Measurements from ENCODE around the gene PDE3A.

PDE3A gene

DNA sequence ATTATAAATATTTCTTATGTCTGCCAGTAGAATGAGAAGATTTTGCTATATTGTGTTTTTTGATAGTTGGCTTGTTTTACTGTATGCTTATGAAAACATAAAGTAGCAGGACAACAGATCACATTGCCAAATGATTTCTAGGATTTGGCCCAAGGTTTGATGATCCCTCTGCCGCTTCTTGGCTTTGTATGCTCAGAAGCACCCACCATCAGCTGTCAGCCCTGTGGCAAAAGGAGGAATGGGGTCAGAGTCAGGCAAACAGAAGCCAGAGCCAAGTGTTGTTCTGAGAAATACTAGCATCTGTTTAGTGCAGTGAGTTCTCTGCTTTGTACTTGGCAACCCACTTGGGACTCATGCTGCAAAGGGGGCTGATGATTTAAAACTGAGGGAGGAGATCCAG lies 152.2 kb downstream of the PDE3A start:
- H3K27me3 ChIP-seq (ENCODE audit: insufficient read depth, poor library complexity, severe bottlenecking): no peaks in the 10 kb centered on the region
- no peaks in the 10 kb centered on the region for H3K4me1 ChIP-seq (ENCODE audit: insufficient read depth, poor library complexity, severe bottlenecking)
- DNase-seq (ENCODE audit: low spot score) (no peak), ATAC-seq (ENCODE audit: low read depth) (no peak)
- TF ChIP-seq, protein P1, sequence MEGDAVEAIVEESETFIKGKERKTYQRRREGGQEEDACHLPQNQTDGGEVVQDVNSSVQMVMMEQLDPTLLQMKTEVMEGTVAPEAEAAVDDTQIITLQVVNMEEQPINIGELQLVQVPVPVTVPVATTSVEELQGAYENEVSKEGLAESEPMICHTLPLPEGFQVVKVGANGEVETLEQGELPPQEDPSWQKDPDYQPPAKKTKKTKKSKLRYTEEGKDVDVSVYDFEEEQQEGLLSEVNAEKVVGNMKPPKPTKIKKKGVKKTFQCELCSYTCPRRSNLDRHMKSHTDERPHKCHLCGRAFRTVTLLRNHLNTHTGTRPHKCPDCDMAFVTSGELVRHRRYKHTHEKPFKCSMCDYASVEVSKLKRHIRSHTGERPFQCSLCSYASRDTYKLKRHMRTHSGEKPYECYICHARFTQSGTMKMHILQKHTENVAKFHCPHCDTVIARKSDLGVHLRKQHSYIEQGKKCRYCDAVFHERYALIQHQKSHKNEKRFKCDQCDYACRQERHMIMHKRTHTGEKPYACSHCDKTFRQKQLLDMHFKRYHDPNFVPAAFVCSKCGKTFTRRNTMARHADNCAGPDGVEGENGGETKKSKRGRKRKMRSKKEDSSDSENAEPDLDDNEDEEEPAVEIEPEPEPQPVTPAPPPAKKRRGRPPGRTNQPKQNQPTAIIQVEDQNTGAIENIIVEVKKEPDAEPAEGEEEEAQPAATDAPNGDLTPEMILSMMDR (IDR thresholded peaks at IDR 0.05; ENCODE audit: poor library complexity, severe bottlenecking): no peak
- no peak overlapping the region for H3K27ac ChIP-seq (ENCODE audit: poor library complexity, severe bottlenecking)
- no peaks in the 10 kb centered on the region for H3K36me3 ChIP-seq (ENCODE audit: low read depth)
- H3K9me3 ChIP-seq (ENCODE audit: severe bottlenecking): no peaks in the 10 kb centered on the region
- no peak overlapping the region for H3K4me3 ChIP-seq (ENCODE audit: severe bottlenecking)

DNA sequence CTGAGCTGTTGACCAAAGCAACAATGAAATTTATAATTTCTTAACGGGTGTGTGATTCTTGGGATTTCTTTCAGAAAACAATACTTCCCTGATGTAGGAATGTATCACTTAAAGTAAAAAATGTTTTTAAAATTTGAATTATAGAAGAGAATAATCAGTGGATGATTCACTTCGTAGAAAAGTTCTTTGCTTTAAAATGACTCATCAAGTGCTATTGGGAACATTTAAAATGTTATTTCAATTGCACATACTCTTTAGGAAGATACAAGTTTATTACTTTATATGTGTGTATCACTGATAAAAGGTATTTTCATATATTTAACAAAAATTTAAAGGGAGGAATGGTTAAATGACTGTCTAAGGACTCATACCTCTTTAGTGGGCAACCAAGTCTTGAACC lies 155.3 kb downstream of the PDE3A start:
- Histone ChIP-seq H3K27ac (ENCODE audit: poor library complexity, severe bottlenecking) (no peak overlapping the region), H3K36me3 (ENCODE audit: low read depth) (no peaks in the 10 kb centered on the region)

DNA sequence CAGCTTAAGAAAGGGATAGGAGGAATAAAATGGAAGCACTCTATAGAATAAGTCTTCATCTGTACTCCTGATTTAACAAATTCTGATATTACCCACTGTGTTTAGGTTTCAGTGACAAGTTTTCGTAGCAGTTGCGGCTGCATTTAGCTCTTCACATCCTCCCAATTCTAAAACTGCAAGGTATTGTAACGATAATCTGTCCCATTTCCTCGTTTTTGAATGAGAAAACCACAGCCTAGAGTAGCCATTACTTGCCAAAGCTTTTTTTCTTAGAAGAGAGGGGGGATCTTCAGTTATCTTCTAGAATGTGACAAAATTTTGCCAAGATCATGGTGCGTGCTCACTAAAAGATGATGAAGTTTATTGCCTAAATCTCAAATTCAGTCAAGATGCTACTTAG lies 155.8 kb downstream of the PDE3A start:
- Histone ChIP-seq H3K4me1 (ENCODE audit: insufficient read depth, poor library complexity, severe bottlenecking) (no peaks in the 10 kb centered on the region), H3K27me3 (ENCODE audit: insufficient read depth, poor library complexity, severe bottlenecking) (no peaks in the 10 kb centered on the region), H3K4me3 (ENCODE audit: severe bottlenecking) (no peak overlapping the region), H3K36me3 (ENCODE audit: low read depth) (no peaks in the 10 kb centered on the region), H3K27ac (ENCODE audit: poor library complexity, severe bottlenecking) (no peak overlapping the region), H3K9me3 (ENCODE audit: severe bottlenecking) (no peaks in the 10 kb centered on the region)
- DNase-seq (ENCODE audit: low spot score): no peak
- TF ChIP-seq, protein P1 (IDR thresholded peaks at IDR 0.05; ENCODE audit: poor library complexity, severe bottlenecking): no peak
- ATAC-seq (ENCODE audit: low read depth): no peak

More for the DNA sequence above, 155.3 kb downstream of the PDE3A start:
- H3K4me3 ChIP-seq (ENCODE audit: severe bottlenecking): no peak overlapping the region
- no peaks in the 10 kb centered on the region for H3K4me1 ChIP-seq (ENCODE audit: insufficient read depth, poor library complexity, severe bottlenecking)
- DNase-seq (ENCODE audit: low spot score) (no peak), ATAC-seq (ENCODE audit: low read depth) (no peak)
- no peaks in the 10 kb centered on the region for H3K27me3 ChIP-seq (ENCODE audit: insufficient read depth, poor library complexity, severe bottlenecking)
- TF ChIP-seq, protein P1 (IDR thresholded peaks at IDR 0.05; ENCODE audit: poor library complexity, severe bottlenecking): no peak
- no peaks in the 10 kb centered on the region for H3K9me3 ChIP-seq (ENCODE audit: severe bottlenecking)

DNA sequence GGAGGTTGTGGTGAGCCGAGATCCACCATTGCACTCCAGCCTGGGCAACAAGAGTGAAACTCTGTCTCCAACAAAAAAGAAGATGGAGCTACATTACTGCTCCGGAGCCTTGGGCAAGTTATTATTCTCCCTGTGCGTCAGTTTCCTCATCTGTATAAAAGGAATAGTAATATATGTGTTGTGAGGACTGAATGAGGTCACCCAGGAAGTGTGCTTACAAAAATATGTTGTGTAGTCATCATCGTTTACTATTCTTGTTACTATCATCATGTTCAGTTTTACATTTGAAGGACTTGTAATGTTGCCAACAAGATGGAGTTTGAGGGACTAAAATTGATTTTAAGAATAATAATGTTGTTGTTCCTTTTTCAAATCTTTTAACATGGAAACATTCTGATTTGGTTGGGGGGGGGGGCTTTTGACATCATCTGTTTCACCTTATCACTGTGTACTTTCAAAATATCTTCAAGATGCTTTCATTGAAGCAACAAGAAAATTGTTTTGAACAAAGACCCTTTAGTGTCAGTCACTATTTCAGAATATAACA lies 156.8 kb downstream of the PDE3A start:
- no peaks in the 10 kb centered on the region for H3K27me3 ChIP-seq (ENCODE audit: insufficient read depth, poor library complexity, severe bottlenecking)
- no peaks in the 10 kb centered on the region for H3K4me1 ChIP-seq (ENCODE audit: insufficient read depth, poor library complexity, severe bottlenecking)
- DNase-seq (ENCODE audit: low spot score) (no peak), ATAC-seq (ENCODE audit: low read depth) (no peak)
- no peaks in the 10 kb centered on the region for H3K9me3 ChIP-seq (ENCODE audit: severe bottlenecking)
- no peak overlapping the region for H3K27ac ChIP-seq (ENCODE audit: poor library complexity, severe bottlenecking)
- H3K36me3 ChIP-seq (ENCODE audit: low read depth): no peaks in the 10 kb centered on the region
- TF ChIP-seq, protein P1 (IDR thresholded peaks at IDR 0.05; ENCODE audit: poor library complexity, severe bottlenecking): no peak
- H3K4me3 ChIP-seq (ENCODE audit: severe bottlenecking): no peak overlapping the region

DNA sequence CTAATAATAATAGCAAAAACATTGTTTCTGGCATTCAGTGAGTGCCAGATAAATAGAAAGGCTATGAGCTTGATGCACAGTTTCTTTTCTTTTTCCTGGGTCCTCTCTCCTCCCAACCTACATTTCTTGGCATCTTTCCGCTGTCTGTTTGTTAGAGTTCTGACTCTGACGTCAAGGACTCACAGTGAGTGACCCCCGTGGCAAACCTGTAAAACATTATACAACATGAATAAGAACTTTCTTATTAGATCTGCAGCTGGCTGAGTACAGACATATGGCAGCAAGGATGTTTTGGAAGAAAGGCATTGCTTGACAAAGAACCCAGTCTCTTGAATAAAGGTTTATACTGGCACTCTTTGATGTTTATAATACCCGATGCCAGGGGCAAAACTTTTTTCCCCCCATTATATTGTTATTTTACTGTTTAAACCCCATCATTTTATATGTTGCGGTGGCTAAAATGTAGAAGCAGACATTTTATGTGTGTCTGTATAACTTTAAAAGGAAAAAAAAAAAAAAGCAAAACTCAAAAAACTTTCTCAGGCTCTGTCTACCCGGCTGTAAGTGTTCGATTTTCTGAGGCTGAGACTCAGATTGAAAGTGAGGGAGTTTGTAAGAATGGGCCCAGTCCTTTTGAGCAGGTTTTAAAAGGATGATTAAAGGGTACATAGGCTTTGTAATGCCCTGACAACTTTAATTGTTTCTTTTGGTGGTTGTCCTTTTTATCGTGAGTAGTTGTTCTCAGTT lies 159.3 kb downstream of the PDE3A start:
- H3K4me3 ChIP-seq (ENCODE audit: severe bottlenecking): no peak overlapping the region
- H3K4me1 ChIP-seq (ENCODE audit: insufficient read depth, poor library complexity, severe bottlenecking): no peaks in the 10 kb centered on the region
- TF ChIP-seq, protein P1 (IDR thresholded peaks at IDR 0.05; ENCODE audit: poor library complexity, severe bottlenecking): no peak
- no peak overlapping the region for H3K27ac ChIP-seq (ENCODE audit: poor library complexity, severe bottlenecking)
- no peaks in the 10 kb centered on the region for H3K36me3 ChIP-seq (ENCODE audit: low read depth)
- H3K27me3 ChIP-seq (ENCODE audit: insufficient read depth, poor library complexity, severe bottlenecking): no peaks in the 10 kb centered on the region
- H3K9me3 ChIP-seq (ENCODE audit: severe bottlenecking): no peaks in the 10 kb centered on the region
- DNase-seq (ENCODE audit: low spot score) (no peak), ATAC-seq (ENCODE audit: low read depth) (no peak)
